Smooth muscle cell (in vitro differentiated cells): Measurements from ENCODE around the gene OTULIN. TPM values are rescaled to one million over a fixed set of nuclear protein-coding genes. Genes with fewer than 3 reads are reported as not detected.

Source experiments
- DNase-seq: peaks from one replicate; lab custom pipeline; 2025; ENCODE audit not compliant: unreplicated experiment; lab: John Stamatoyannopoulos, UW
- H2AFZ ChIP-seq: fragments of 200-600 bp; sonication (generic); 2 replicates; pipeline ENCODE4 v1.6.0; 2016; ENCODE audit warnings: antibody characterized with exemption, low read depth, mild to moderate bottlenecking
- H3F3A ChIP-seq: fragments of 200-600 bp; sonication (generic); 2 replicates; pipeline ENCODE4 v1.6.0; 2017; ENCODE audit warnings: antibody characterized with exemption, low read depth
- H3K27ac ChIP-seq: fragments of 200-600 bp; sonication (generic); 2 replicates; pipeline ENCODE4 v1.5.1; 2016; ENCODE audit warnings: low read depth, mild to moderate bottlenecking
- H3K27me3 ChIP-seq: fragments of 200-600 bp; sonication (generic); 2 replicates; pipeline ENCODE4 v1.6.1; 2016; ENCODE audit warnings: low read depth, mild to moderate bottlenecking
- H3K36me3 ChIP-seq: fragments of 200-600 bp; sonication (generic); 2 replicates; pipeline ENCODE4 v1.5.1; 2016; ENCODE audit warnings: low read depth
- H3K4me1 ChIP-seq: fragments of 200-600 bp; sonication (generic); 2 replicates; pipeline ENCODE4 v1.5.1; 2016; ENCODE audit warnings: low read depth
- H3K4me2 ChIP-seq: fragments of 200-600 bp; sonication (generic); 2 replicates; pipeline ENCODE4 v1.6.0; 2016; ENCODE audit warnings: mild to moderate bottlenecking
- H3K4me3 ChIP-seq: fragments of 200-600 bp; sonication (generic); 2 replicates; pipeline ENCODE4 v1.5.1; 2016; ENCODE audit warnings: mild to moderate bottlenecking
- H3K79me2 ChIP-seq: fragments of 200-600 bp; sonication (generic); 2 replicates; pipeline ENCODE4 v1.6.0; 2016; ENCODE audit warnings: low read depth, mild to moderate bottlenecking
- H3K9ac ChIP-seq: fragments of 200-600 bp; sonication (generic); 2 replicates; pipeline ENCODE4 v1.6.0; 2016; ENCODE audit warnings: low read depth
- H3K9me3 ChIP-seq: fragments of 200-600 bp; sonication (generic); replicated peaks from 2 replicates; pipeline ENCODE4 v1.5.1; 2016; ENCODE audit warnings: low read depth
- H4K20me1 ChIP-seq: fragments of 200-600 bp; sonication (generic); 2 replicates; pipeline ENCODE4 v1.6.0; 2016; ENCODE audit warnings: low read depth
- whole genome bisulfite sequencing: methylation state at CpG from one replicate; pipeline ENCODE4 v1.1.7; 2016; ENCODE audit warnings: low lambda C conversion rate; 5-methylcytosine and 5-hydroxymethylcytosine counted together
- polyA plus RNA-seq: library from polyadenylated mRNA; unstranded; fragments of >200 nt; fragmentation: Nextera tagmentation; extraction: Ambion mirVana; gene quantifications from 2 replicates; pipeline ENCODE4 v1.2.1, GENCODE V29; 2016
- total RNA-seq: library from RNA; depleted of rRNA; stranded (reverse); fragments of >200 nt; gene quantifications from 2 replicates; pipeline ENCODE4 v1.2.3, GENCODE V29; 2014
- TF ChIP-seq, protein P1 (sequence below): fragments of 200-600 bp; sonication (generic); IDR thresholded peaks from 2 replicates; pipeline ENCODE4 v1.5.1; 2017; ENCODE audit warnings: borderline replicate concordance, mild to moderate bottlenecking, antibody characterized with exemption; ENCODE audit not compliant: insufficient read depth, poor library complexity, severe bottlenecking

OTULIN gene
- total and polyA plus RNA-seq, 2 experiments from 2014 or later = 17.6 to 30.3 TPM

DNA sequence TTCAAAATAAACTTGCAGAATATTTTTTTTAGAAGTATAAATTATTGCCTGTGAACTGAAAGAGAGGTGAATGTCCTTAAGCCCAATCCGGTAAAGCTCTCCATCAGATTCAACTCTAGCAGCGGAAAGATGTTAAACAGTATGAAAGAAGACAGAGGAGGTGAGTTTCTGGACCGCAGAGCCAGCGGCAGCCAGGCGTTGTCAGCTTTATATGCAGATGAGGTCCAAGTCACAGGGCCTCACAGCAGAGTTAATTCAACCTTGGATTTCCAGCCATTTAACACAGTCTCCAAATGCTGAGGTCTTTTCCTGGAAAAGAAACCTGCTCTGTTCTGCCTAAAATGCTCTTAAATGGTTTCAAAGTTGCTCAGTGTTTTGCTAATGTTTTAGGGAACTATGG lies 75.5 kb downstream of the OTULIN start:
- Histone ChIP-seq H3K27ac (no peak overlapping the region), H3K4me1 (peaks cover 11% of the 10 kb centered on the region), H3K36me3 (no peaks in the 10 kb centered on the region), H4K20me1 (no peaks in the 10 kb centered on the region), H3K9ac (no peak overlapping the region), H3K9me3 (no peaks in the 10 kb centered on the region), H3K79me2 (no peaks in the 10 kb centered on the region), H3K4me2 (peak overlapping the region; percentile 54), H3K4me3 (no peak overlapping the region), H3F3A (no peaks in the 10 kb centered on the region), H2AFZ (no peak overlapping the region), H3K27me3 (no peaks in the 10 kb centered on the region)
- TF ChIP-seq, protein P1, sequence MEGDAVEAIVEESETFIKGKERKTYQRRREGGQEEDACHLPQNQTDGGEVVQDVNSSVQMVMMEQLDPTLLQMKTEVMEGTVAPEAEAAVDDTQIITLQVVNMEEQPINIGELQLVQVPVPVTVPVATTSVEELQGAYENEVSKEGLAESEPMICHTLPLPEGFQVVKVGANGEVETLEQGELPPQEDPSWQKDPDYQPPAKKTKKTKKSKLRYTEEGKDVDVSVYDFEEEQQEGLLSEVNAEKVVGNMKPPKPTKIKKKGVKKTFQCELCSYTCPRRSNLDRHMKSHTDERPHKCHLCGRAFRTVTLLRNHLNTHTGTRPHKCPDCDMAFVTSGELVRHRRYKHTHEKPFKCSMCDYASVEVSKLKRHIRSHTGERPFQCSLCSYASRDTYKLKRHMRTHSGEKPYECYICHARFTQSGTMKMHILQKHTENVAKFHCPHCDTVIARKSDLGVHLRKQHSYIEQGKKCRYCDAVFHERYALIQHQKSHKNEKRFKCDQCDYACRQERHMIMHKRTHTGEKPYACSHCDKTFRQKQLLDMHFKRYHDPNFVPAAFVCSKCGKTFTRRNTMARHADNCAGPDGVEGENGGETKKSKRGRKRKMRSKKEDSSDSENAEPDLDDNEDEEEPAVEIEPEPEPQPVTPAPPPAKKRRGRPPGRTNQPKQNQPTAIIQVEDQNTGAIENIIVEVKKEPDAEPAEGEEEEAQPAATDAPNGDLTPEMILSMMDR = no peak
- no peak for DNase-seq
- 83% methylated on average over 5 of the region's 5 CpGs for WGBS

DNA sequence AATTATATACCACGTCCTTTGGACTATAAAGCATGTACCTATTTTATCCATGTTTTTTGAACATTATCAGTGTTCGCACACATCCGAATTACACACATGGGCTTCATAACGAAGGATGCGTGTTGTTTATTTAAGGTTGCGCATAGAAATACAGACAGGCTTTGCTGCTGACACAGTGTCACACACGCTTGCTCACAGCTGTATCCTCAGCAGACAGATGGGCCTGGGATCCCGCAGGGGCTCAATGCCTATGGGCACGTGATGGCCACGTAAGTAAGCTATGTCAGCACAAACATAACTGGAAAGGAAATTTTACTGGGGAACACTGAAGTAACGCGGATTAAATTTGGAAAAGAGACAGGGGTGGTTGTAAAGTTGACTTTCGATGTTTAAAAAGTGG lies 76.6 kb downstream of the OTULIN start:
- no peaks in the 10 kb centered on the region for H3K9me3 ChIP-seq
- WGBS = 85% methylated on average over 13 of the region's 13 CpGs
- TF ChIP-seq, protein P1 = no peak
- no peaks in the 10 kb centered on the region for H3K36me3 ChIP-seq
- H3K4me1 ChIP-seq = peaks cover 11% of the 10 kb centered on the region
- no peak overlapping the region for H3K4me2 ChIP-seq
- no peak overlapping the region for H3K9ac ChIP-seq
- no peak overlapping the region for H3K27ac ChIP-seq
- no peaks in the 10 kb centered on the region for H3F3A ChIP-seq
- H3K79me2 ChIP-seq = no peaks in the 10 kb centered on the region
- no peaks in the 10 kb centered on the region for H4K20me1 ChIP-seq
- H2AFZ ChIP-seq = no peak overlapping the region
- H3K27me3 ChIP-seq = no peaks in the 10 kb centered on the region
- no peak for DNase-seq
- H3K4me3 ChIP-seq = no peak overlapping the region

DNA sequence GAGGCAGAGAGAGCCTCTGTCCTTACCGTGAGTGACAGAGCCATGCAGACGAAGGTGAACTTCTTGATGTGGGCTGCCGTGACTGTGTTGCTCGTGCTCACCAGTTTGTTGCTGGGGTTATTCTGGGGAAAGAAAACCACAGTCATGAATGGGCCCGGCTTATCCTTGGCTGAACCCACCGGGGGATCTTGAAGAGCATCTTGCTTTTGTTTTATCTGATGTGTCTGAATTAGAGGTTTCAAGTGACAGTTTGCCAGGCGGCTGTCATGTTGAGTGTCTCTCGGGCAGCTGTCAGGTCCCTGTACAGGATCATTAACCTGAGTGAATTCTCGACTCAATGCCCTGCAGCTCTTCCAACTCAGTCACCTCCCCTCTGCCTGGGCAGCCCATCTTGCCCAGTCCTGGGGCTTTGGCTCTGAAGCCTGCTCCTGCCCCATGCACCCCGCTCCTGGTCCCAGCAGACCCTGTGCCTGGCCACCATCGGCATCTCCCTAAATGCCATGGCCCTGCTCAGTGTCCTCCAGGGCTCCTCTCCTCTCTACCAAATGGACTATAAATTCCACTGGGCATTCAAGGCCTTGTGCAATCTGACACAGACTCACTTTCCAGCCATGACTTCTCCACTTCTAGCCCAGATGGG lies 77.4 kb downstream of the OTULIN start:
- no peak for DNase-seq
- TF ChIP-seq, protein P1 = no peak
- Histone ChIP-seq H3K4me1 (peaks cover 11% of the 10 kb centered on the region), H3K9me3 (no peaks in the 10 kb centered on the region), H3K36me3 (no peaks in the 10 kb centered on the region), H3K27ac (no peak overlapping the region), H4K20me1 (no peaks in the 10 kb centered on the region), H2AFZ (no peak overlapping the region), H3F3A (no peaks in the 10 kb centered on the region), H3K27me3 (no peaks in the 10 kb centered on the region), H3K4me3 (no peak overlapping the region), H3K4me2 (no peak overlapping the region), H3K9ac (no peak overlapping the region), H3K79me2 (no peaks in the 10 kb centered on the region)
- WGBS = 83% methylated on average over 11 of the region's 11 CpGs

DNA sequence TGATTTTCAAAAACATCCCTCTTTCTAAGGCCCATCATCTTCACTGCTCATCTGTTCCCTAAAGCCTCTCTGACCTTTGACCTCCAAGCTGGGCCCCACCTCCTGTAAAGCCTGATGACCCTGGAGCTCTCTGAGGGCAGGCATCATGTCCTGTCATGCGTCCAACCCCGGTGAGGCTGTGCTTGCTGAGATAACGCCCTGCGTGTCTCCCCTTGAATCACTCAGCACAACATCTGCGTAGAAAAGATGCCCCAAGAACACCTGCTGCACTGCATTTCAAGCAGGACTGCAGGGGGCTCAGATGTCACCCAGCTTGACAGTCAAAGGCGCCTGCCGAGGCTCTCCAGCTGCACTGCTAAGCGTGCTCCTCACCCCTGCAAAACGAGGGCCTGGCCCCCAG lies 78.0 kb downstream of the OTULIN start:
- 91% methylated on average over 9 of the region's 9 CpGs for WGBS
- Histone ChIP-seq H3K4me3 (no peak overlapping the region), H3K9ac (no peak overlapping the region), H2AFZ (no peak overlapping the region), H3K9me3 (no peaks in the 10 kb centered on the region), H3K27ac (no peak overlapping the region), H3F3A (no peaks in the 10 kb centered on the region), H3K4me1 (peaks cover 11% of the 10 kb centered on the region), H4K20me1 (no peaks in the 10 kb centered on the region), H3K36me3 (no peaks in the 10 kb centered on the region), H3K4me2 (no peak overlapping the region), H3K27me3 (no peaks in the 10 kb centered on the region), H3K79me2 (no peaks in the 10 kb centered on the region)
- no peak for DNase-seq
- TF ChIP-seq, protein P1 = no peak
